SK-N-SH (cell line): ENCODE results near the gene DDAH1.

ENCODE experiments used
- CTCF ChIP-seq: fragments of 200-600 bp; sonication (generic); IDR thresholded peaks from 2 replicates; pipeline ENCODE4 v1.6.1; 2017; ENCODE audit warnings: antibody characterized with exemption, mild to moderate bottlenecking, moderate library complexity
- GABPA ChIP-seq: IDR thresholded peaks from 2 replicates; pipeline ENCODE4 v1.4.0; 2012; ENCODE audit warnings: low read depth, mild to moderate bottlenecking
- PBX3 ChIP-seq: IDR thresholded peaks from 2 replicates; pipeline ENCODE4; 2012
- POLR2AphosphoS5 ChIP-seq: IDR thresholded peaks from 2 replicates; pipeline ENCODE4 v1.6.1; 2012; ENCODE audit warnings: low read depth, low read length
- RFX5 ChIP-seq: IDR thresholded peaks from 2 replicates; pipeline ENCODE4 v1.6.1; 2012; ENCODE audit warnings: mild to moderate bottlenecking, improper control_type of control experiment, low read length
- SMC3 ChIP-seq: IDR thresholded peaks from 2 replicates; pipeline ENCODE4 v1.6.1; 2012; ENCODE audit warnings: low read depth, low read length, improper control_type of control experiment
- YY1 ChIP-seq: IDR thresholded peaks from 2 replicates; pipeline ENCODE4 v1.4.0; 2012; ENCODE audit warnings: low read depth, mild to moderate bottlenecking

GRCh38 chr1:85363092-85363491 lies 101.9 kb downstream of the DDAH1 start:
- no peak for TF ChIP-seq CTCF
- no peak for TF ChIP-seq YY1
- TF ChIP-seq GABPA: no peak
- no peak for TF ChIP-seq PBX3
- TF ChIP-seq RFX5: no peak
- TF ChIP-seq SMC3: no peak
- TF ChIP-seq POLR2AphosphoS5: no peak
